GM19043 (cell line): ENCODE data around the gene JAG1.

Source experiments
- ATAC-seq: cut with Tn5 transposase; IDR thresholded peaks from one replicate; pipeline ENCODE4 v1.9.1; 2021; ENCODE audit warnings: low read depth; ENCODE audit not compliant: unreplicated experiment

Gene JAG1

DNA sequence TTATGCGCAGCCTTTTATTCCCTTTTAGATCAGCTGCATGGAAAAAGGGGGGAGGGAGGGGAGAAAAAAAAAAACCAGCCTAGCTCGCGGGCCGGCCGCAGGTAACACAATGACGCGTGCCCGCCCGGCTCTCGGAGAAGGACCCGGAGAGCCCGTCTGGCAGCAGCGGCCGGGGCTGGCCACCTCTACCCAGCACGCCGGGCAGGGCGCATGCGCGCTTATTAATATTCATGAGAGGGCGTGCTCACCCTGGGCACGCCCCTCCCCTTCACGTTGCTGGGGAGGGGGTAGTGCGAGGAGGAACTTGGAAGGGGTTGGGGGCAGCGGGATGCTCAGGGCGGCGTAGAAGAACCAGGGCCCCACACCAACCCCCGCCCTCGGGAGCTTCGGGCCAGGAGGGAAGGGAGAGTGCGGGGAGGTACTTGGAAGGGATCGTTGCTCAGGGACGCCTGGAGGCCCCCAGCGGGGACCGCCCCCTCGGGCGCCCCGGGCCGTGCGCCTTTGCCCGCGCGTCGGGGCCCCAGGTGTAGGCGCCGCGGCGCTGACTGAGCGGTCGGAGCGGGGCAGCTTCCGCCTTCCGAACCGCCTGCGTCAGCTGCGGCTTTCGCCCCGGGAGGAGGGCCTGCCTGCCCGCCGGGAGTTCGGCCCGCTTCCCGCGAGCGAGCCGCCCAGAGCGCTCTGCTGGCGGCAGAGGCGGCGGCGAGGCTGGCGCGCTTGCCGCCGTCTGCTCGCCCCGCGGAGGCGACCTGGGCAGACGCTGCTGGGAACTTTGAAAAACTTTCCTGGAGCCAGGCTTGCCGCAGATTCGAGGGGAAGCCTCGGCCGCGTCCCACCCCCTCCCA is at the start of gene JAG1:
Gene JAG1 (minus strand): TSS at position 158 of the 842 bp plus-strand sequence. CDS start 469 bp downstream, outside the sequence.
- ATAC-seq = peak; percentile 46

DNA sequence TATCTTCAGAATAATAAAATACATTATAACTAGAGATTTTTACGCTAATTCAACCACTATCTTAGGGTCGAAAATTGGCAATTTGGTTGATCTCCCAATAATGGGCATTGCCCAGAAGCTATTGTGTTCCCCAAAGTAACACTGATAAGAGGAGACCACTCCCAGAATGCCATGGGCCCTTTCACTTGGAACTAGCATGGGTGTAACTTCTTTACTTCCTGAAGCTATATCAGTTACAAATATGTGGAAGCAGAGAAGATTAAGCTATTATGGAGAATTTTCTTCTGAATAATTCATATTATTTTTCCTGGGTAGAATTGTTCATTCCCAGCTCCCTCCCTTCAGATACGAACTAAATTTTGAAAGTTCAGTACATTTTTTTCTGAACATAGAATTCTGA is 48.2 kb upstream of the JAG1 start:
- no peak for ATAC-seq

DNA sequence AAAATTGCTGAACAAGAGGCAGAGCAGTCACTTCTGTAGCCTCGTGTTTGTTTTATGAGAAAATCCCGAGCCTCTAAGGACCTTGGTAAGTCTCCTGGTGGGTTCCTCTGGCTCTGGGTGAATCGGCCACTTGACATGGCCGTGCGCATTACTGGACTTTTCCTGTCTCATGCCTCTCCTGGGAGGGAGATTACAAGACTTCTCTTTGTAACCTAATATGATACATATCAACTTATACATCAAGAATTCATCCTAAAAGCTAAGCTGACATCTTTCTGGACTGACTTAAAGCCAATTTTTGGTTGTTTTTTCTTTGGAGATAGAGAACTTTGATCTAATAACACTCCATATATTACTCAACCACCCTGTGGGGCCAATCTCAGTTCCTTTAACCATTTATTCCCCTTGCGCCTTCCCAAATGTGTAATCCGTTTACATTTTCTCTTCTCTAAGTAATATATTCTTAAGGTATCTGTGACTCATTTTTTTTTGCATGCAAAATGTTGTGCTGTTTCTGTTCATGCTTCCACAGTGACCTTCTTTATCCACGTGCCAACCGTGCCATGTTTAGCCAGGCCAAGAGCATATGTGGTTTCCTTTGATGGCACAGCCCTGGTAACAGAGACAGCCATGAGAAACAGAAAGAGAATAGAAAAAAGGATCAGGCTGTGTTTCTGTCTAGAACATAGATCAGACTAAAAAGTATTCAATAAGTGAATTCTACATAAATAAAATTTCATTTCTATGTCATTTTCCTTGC is 47.5 kb upstream of the JAG1 start:
- no peak for ATAC-seq

DNA sequence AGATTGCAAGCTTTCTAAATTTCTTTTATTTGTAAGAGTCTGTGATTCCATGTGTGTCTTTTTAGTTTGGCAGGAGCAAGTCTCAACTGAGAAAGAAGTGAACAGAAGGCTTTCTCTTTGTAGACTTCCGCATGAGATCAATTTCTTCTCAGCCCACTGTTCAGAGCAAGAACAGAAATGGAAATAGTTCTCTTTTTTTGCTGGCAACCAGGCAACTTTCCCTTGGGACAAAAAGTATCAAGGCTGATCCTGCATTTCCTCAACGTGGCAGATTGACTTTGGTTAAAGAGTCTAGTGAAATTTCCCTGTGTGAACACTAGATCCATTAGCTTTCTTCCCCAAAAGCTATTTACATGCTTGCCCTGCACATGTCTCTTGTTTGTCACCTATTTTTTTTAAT is 46.8 kb upstream of the JAG1 start:
- ATAC-seq = no peak

DNA sequence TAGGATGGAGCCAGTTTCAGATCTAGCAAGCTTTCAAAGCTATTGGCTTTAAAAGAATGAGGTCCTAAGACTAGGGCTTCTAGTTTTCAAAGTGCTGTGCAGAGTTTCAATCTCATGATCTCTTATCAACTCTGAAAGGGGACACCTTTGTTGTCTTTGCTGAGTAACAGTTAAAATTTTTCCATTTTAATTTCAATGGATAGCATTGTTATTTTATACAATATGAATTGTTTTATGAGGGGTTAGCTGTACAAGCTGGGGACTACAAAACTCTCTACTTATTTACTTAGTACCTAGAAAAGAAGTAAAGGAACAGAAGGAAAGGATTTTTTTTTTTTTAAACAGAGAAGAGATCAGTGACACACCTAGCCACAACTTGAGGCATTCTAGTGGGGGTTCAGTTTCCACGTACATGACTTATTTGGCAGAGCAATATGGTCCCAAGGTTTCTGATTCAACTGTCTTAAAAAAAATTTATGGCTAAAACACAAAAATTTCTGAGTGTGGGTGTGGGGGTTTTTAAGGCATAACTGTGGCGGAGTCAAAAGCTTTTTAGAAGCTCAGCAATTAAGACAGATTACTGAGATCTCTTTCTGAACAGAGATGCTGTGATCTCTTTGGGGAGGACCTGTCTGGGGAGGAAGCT is 46.1 kb upstream of the JAG1 start:
- ATAC-seq = no peak

DNA sequence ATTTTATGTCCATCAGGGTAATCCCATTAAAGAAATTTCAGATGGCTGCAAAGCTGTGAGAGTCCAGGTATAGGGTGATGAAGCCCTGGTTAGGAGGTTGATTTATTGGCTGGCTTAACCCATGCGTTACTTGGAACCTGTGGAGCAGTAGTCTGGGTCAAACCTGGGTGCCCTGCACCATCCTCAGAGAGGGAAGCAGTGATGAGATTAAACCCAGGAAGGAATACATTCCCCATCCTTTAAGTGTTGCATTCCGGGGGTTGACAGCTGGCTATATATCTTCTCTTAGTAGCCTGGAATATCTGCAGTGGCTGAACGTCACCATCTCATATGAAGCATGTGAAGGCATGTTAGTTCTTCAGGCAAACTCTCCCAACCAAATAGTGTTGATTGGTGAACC is 44.9 kb upstream of the JAG1 start:
- ATAC-seq = no peak

DNA sequence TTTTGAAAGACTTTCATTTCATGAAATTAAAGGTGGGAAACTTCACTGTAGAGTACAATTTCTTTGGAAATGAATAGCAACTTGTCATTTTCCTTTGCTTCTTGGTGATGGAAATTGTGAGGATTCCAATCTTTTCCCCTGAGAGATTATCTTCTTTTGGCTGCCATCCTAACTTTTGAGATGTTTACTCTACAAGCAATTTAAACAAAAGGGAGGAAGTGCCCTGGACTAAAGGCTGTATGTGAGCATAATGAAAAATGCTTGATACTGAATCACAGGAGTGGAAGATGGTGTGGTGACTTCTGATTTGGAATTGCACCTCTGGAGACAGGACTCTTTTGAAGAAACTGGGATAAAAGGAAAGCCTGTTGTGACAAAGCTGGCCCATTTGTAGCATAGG is 43.1 kb upstream of the JAG1 start:
- ATAC-seq = no peak

DNA sequence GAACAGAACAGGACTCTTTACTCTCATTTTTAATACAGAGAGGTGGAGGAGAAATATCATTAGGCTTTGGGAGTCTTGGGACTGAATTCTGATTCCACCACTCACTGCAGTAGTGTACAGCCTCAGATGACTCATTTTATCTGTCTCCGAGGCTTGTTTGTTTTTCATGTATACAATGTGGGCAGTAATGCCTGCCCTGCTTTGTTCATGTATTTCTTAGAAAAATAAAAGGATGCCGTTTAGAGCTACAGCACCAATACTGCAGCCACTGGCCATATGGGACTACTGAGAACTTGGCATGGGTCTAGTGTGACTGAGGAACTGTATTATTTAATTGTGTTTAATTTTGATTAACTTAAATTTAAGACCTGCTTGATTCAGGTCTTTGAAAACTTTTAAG is 41.2 kb upstream of the JAG1 start:
- no peak for ATAC-seq

DNA sequence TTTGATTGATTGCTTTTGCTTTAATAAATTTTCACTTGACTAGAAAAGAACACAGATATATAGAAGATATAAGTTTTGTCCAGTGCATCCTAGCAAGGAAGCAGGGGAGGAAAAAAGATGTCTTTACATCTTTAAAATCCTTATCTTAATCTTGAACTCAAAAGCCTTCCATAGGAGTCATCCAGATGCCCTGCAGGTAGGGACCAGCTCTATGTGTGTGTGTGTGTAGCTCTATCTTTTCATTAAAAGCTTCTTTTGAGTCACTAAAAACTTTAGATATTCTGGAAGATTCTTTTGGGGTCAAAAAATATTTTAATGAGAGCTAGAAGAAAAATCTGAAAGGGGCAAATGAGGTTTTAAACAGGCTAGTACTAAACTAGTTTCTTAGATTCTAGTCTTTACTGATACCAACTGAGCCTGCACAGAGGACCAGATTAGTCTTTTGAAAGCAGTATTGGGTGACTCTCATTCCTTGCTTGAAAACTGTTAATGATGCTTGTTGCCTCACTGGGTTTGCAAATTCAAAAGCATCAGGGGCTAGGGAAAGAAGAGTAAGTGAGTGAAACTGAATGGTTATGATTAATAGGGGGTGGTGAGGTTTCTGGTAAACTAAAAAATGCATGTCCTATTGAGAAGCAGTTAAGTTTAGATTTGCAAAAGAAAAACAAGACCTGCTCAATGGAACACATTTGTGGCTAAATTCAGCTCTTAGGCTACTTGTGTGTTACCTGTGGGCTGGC is 40.6 kb upstream of the JAG1 start:
- no peak for ATAC-seq

DNA sequence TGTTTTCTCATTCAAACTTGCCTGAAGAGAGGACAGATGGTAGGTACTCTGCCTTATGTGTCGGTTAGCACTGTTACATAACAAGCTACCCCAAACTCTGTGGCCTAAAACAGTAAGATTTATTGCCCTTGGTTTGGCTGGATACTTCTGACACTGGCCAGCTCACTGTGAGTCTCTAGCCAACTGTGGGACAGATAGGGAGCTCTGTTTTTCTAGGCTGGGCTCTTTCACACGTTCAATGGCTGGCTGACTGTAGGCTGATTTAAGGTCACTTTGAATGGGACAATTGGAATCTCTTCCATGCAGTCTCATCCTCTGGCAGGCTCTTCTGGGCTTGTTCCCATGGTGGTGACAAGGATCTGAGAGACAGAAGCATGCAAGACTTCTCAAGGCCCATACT is 39.4 kb upstream of the JAG1 start:
- no peak for ATAC-seq

DNA sequence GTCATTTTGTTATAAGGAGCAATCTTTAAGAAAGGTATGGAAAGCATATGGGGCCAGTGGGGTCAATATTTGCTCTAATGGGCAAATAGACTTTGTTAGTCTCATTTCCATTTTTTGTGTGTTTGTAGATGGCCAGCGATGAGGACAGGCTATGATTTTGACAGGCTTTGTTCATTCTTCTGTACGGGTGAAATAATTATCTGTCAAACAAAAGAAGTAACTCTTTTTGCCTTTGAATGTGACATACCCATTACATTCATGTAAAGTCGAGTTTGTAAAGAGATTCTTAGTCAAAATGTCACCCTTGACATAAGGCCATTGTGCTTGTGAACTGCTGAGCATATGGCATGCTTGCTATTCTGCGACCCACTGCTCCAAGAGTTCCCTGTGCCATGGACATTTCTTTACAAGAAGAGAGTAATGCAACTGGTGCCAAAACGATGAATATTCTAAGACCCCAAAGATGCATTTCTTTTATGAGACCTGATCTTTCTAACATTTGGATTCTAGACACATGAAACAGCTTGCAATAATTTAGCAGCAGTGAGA is 38.2 kb upstream of the JAG1 start:
- no peak for ATAC-seq

DNA sequence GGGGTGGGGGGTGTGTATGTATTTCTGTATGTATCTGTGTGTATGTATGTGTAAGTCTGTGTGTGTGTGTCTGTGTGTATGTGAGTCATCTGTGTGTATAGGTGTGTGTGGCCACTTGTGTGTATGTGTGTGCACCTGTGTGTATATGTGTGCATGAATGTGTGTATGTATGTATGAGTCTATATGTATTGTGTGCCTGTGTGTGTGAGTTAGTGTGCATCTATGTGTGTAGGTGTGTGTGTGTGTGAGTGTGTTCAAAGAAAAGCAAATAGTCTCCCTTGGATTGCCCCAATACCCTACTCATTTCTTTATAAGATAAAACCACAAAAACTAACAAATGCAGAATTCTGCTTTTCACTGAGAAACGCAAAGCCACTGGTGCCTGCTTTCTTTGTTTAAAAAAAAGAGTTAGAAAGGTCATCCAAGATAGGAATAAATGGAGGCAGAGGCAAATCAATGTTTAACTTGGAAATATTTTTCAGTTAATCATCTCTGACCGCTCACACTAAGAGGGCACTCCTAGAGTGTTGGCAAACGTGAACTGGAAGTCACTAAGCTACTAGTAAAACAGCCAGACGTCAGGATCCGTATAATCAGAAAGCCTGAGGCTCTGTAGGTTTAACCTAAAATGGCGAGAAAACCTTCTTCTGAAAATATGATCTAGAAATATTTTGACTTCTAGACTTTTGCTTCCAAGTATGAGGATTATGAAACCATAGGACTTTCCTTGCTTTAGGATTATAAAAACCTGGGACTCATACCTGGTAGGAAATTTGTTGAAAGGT is 37.4 kb upstream of the JAG1 start:
- ATAC-seq = no peak

DNA sequence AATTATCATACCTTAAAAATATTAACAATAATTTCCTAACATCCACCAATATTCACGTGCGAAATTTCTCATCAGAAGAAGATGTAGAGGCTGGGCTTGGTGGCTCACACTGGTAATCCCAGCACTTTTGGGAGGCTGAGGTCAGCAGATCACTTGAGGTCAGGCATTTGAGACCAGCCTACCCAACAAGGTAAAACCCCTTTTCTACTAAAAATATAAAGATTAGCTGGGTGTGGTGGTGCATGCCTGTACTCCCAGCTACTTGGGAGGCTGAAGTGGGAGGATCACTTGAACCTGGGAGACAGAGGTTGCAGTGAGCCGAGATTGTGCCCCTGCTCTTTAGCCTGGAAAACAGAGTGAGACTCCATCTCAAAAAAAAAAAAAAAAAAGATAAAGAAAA is 36.1 kb upstream of the JAG1 start:
- ATAC-seq = no peak

DNA sequence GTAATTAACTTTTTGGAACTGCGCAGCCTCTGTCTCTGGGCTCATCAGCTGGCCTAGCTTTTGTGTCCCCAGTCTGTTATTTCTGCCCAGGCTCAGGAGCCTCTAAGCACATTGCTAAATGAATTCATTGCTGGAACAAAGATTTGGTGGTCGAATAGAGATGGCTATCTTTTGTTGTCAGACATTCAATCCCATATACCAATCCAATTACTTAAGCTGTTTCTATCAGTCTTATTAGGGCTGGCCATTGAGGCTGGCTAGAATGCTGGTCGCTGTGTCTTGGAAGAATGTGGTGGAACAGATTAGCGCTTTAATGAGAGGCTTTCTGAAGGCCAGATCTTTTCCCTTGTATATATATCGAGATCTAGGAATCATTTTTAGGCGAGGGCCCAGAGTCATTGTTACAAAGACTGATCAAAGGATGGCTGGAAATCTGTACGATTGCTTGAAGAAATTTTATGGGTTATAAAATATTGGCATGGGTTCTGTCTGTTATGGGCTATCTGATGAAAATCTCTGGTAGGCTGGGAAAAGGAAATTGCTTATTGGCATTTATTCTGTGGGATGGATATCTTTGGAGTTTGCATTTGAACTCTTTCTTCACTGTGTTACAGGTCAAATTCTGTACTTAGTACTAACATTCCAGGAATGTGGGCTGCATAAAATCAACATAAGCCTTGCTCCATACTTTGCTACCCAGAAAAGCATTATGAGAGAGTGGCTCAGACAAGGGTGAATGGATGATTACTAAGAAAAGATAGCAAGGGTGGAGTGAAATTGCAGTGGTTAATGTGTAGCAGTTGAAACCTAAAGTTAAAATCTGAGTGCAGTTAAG is 34.8 kb upstream of the JAG1 start:
- no peak for ATAC-seq

DNA sequence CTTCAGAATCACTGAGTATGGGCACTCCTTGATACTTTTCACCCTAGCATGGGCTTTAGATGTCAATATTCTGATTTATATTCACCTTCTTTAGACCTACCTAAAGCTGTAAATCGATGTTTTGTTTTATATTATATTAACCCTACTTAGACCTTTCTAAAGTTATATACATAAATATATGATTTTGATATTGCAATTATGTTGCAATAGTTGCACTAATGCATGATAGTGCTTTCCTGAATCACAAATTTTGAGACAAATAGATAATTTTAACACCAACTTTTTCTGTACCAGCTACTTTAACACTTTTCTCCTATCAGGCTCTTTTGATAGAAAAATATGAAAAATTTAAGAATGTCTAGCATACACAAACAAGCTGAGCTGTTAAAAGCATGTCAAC is 34.0 kb upstream of the JAG1 start:
- ATAC-seq = no peak

DNA sequence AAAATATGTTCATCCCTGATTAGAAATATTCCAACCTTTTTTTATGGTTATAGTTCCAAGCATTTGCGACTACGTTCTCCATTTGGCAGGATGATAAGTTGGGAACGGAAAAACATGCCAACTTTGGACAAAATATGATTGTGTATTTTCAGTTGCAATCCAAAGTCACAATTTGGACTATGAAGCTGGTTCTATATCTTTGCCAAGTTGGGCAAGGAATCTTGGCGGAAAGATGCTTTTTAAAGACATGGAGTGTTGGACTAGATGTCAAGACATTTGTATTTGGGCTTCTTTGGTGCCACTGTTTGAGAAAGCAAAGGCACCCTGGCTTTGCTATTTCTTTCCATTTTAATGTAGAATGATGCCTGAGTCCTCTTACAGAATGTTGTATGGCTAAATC is 33.3 kb upstream of the JAG1 start:
- no peak for ATAC-seq

DNA sequence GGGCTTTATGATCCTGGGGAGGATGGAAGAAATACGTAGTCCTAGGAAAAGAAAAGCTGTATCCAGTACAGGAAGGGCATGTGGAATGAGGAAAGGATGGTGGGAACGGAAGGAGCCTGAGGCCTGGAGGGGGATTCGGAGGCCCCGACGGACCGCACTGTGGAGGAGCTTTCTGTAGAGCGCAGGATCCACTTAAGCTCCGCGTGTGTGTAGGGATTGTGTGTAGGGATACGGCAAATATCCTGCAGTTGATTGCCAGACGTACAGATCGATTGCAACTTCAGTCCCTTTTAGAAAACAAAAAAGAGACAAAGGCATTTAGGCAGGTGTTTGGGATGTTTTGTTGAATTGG is 32.6 kb upstream of the JAG1 start:
- ATAC-seq = no peak

DNA sequence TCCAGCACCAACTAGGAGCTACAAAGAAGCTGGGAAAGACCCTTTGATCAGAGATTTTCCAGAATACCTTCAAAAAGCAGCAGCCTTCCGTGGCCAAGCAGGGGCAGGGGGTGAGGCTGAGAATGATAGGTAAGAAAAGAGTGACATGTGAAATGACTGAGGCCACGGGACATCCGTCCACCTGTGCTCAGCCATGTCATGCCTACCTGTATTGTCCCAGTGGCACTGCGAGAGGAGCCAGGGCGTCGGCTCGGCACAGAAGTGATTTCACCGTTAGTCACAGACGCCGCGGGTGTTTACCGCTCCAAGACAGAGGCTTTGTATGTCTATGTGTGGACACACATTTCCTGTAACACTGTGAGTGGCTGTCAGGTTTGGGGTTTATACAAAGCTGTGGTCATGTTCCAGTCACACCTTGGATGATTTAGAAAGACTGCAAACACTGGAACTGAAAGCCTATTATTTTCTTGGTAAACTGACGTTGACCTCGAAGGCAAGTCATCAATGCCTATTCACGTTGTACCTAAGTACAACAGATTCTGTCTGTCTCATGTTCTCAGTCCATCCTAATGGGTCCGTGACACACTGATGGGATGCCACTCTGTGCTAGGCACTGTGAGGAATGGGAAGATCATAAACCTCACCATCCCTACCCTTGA is 32.1 kb upstream of the JAG1 start:
- no peak for ATAC-seq

DNA sequence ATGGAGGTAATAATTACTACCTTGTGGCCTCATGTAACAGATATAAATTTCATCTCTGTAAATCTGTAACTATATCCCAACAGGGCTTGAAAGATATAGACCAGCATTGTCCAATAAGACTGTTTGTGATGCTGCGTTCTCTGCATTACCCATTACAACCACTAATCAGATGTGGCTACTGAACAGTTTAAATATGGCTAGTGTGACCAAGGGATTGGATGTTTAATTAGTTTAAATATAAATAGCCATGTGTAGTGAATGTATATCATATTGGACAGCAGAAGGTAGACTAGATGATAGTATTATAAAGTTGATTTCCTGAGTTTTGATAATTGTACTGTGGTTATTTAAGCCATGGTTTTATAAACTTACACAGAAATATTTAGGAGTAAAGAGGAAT is 27.8 kb upstream of the JAG1 start:
- ATAC-seq = no peak
